ENCODE results near the gene TYW1.
A peak's percentile ranks its signal among the peaks of the same experiment; 100 is the strongest.
"Not testable (repeated sequence)": the region's sequence is repeated elsewhere in the genome, so short reads cannot be mapped to it uniquely, and the experiment has no call there.

TYW1 gene

GRCh38 chr7:66967029-66967428 is 29.6 kb upstream of the TYW1 start:
- Histone ChIP-seq H3K36me3 (ENCODE audit: control insufficient read depth, insufficient read depth, low read length) (no peaks in the 10 kb centered on the region), H3K27me3 (ENCODE audit: control insufficient read depth, insufficient read depth, low read length) (no peaks in the 10 kb centered on the region), H3K4me3 (ENCODE audit: low read length) (no peak overlapping the region), H3K9ac (ENCODE audit: low read length) (no peak overlapping the region), H3K27ac (ENCODE audit: low read depth, low read length) (no peak overlapping the region), H3K4me1 (ENCODE audit: control insufficient read depth, insufficient read depth, low read length) (no peaks in the 10 kb centered on the region)

- H3K4me1 ChIP-seq (ENCODE audit: control insufficient read depth, insufficient read depth, low read length); H3K9ac ChIP-seq (ENCODE audit: low read length); H3K4me3 ChIP-seq (ENCODE audit: low read length); H3K36me3 ChIP-seq (ENCODE audit: control insufficient read depth, insufficient read depth, low read length); H3K27me3 ChIP-seq (ENCODE audit: control insufficient read depth, insufficient read depth, low read length); H3K27ac ChIP-seq (ENCODE audit: low read depth, low read length): not testable (repeated sequence)
Measured at GRCh38 chr7:66969001-66969400, 27.6 kb upstream of the TYW1 start.

- no peak overlapping the region for H3K27ac ChIP-seq (ENCODE audit: low read depth, low read length)
- H3K9ac ChIP-seq (ENCODE audit: low read length) = no peak overlapping the region
- no peaks in the 10 kb centered on the region for H3K36me3 ChIP-seq (ENCODE audit: control insufficient read depth, insufficient read depth, low read length)
- no peak overlapping the region for H3K4me3 ChIP-seq (ENCODE audit: low read length)
- H3K27me3 ChIP-seq (ENCODE audit: control insufficient read depth, insufficient read depth, low read length) = no peaks in the 10 kb centered on the region
- no peaks in the 10 kb centered on the region for H3K4me1 ChIP-seq (ENCODE audit: control insufficient read depth, insufficient read depth, low read length)
Measured at GRCh38 chr7:66970310-66970709, 26.3 kb upstream of the TYW1 start.

GRCh38 chr7:66974986-66975590 is 21.5 kb upstream of the TYW1 start:
- Histone ChIP-seq H3K27me3 (ENCODE audit: control insufficient read depth, insufficient read depth, low read length) (no peaks in the 10 kb centered on the region), H3K4me1 (ENCODE audit: control insufficient read depth, insufficient read depth, low read length) (no peaks in the 10 kb centered on the region), H3K36me3 (ENCODE audit: control insufficient read depth, insufficient read depth, low read length) (no peaks in the 10 kb centered on the region), H3K27ac (ENCODE audit: low read depth, low read length) (no peak overlapping the region), H3K4me3 (ENCODE audit: low read length) (no peak overlapping the region), H3K9ac (ENCODE audit: low read length) (no peak overlapping the region)

GRCh38 chr7:66978312-66978711 is 18.3 kb upstream of the TYW1 start:
- H3K4me3 ChIP-seq (ENCODE audit: low read length); H3K9ac ChIP-seq (ENCODE audit: low read length); H3K4me1 ChIP-seq (ENCODE audit: control insufficient read depth, insufficient read depth, low read length); H3K27me3 ChIP-seq (ENCODE audit: control insufficient read depth, insufficient read depth, low read length); H3K36me3 ChIP-seq (ENCODE audit: control insufficient read depth, insufficient read depth, low read length); H3K27ac ChIP-seq (ENCODE audit: low read depth, low read length): not testable (repeated sequence)

GRCh38 chr7:66979013-66979412 is 17.6 kb upstream of the TYW1 start:
- not testable (repeated sequence) for H3K36me3 ChIP-seq (ENCODE audit: control insufficient read depth, insufficient read depth, low read length); H3K27ac ChIP-seq (ENCODE audit: low read depth, low read length); H3K9ac ChIP-seq (ENCODE audit: low read length); H3K4me3 ChIP-seq (ENCODE audit: low read length); H3K27me3 ChIP-seq (ENCODE audit: control insufficient read depth, insufficient read depth, low read length); H3K4me1 ChIP-seq (ENCODE audit: control insufficient read depth, insufficient read depth, low read length)

GRCh38 chr7:66980336-66980735 is 16.3 kb upstream of the TYW1 start:
- not testable (repeated sequence) for H3K27me3 ChIP-seq (ENCODE audit: control insufficient read depth, insufficient read depth, low read length); H3K9ac ChIP-seq (ENCODE audit: low read length); H3K4me3 ChIP-seq (ENCODE audit: low read length); H3K4me1 ChIP-seq (ENCODE audit: control insufficient read depth, insufficient read depth, low read length); H3K36me3 ChIP-seq (ENCODE audit: control insufficient read depth, insufficient read depth, low read length); H3K27ac ChIP-seq (ENCODE audit: low read depth, low read length)

- not testable (repeated sequence) for H3K4me3 ChIP-seq (ENCODE audit: low read length); H3K27me3 ChIP-seq (ENCODE audit: control insufficient read depth, insufficient read depth, low read length); H3K9ac ChIP-seq (ENCODE audit: low read length); H3K27ac ChIP-seq (ENCODE audit: low read depth, low read length); H3K4me1 ChIP-seq (ENCODE audit: control insufficient read depth, insufficient read depth, low read length); H3K36me3 ChIP-seq (ENCODE audit: control insufficient read depth, insufficient read depth, low read length)
Measured at GRCh38 chr7:66989552-66989951, 7.1 kb upstream of the TYW1 start.

GRCh38 chr7:66994051-66994450 is 2.6 kb upstream of the TYW1 start:
- not testable (repeated sequence) for H3K27me3 ChIP-seq (ENCODE audit: control insufficient read depth, insufficient read depth, low read length); H3K4me1 ChIP-seq (ENCODE audit: control insufficient read depth, insufficient read depth, low read length); H3K9ac ChIP-seq (ENCODE audit: low read length); H3K36me3 ChIP-seq (ENCODE audit: control insufficient read depth, insufficient read depth, low read length)
- Histone ChIP-seq H3K4me3 (ENCODE audit: low read length) (peak overlapping the region; percentile 73), H3K27ac (ENCODE audit: low read depth, low read length) (peak overlapping the region; percentile 99)

GRCh38 chr7:66994691-66995049 is 2.0 kb upstream of the TYW1 start:
- H3K4me1 ChIP-seq (ENCODE audit: control insufficient read depth, insufficient read depth, low read length); H3K36me3 ChIP-seq (ENCODE audit: control insufficient read depth, insufficient read depth, low read length); H3K27me3 ChIP-seq (ENCODE audit: control insufficient read depth, insufficient read depth, low read length): not testable (repeated sequence)
- Histone ChIP-seq H3K4me3 (ENCODE audit: low read length) (peak overlapping the region; percentile 73), H3K9ac (ENCODE audit: low read length) (peak overlapping the region; percentile 98), H3K27ac (ENCODE audit: low read depth, low read length) (peak overlapping the region; percentile 99)

- H3K27me3 ChIP-seq (ENCODE audit: control insufficient read depth, insufficient read depth, low read length); H3K36me3 ChIP-seq (ENCODE audit: control insufficient read depth, insufficient read depth, low read length); H3K4me1 ChIP-seq (ENCODE audit: control insufficient read depth, insufficient read depth, low read length): not testable (repeated sequence)
- H3K9ac ChIP-seq (ENCODE audit: low read length) = peak within 1 kb of the TSS; percentile 98
- peak within 1 kb of the TSS; percentile 99 for H3K27ac ChIP-seq (ENCODE audit: low read depth, low read length)
- peak within 1 kb of the TSS; percentile 73 for H3K4me3 ChIP-seq (ENCODE audit: low read length)
Measured at GRCh38 chr7:66995050-66995776, 1.4 kb upstream of the TYW1 start, which contains the start of gene SBDS. Gene SBDS (minus strand): TSS chr7:66995586. CDS start chr7:66995417, 169 bp downstream.

- H3K4me3 ChIP-seq (ENCODE audit: low read length); H3K27me3 ChIP-seq (ENCODE audit: control insufficient read depth, insufficient read depth, low read length); H3K36me3 ChIP-seq (ENCODE audit: control insufficient read depth, insufficient read depth, low read length); H3K4me1 ChIP-seq (ENCODE audit: control insufficient read depth, insufficient read depth, low read length); H3K27ac ChIP-seq (ENCODE audit: low read depth, low read length); H3K9ac ChIP-seq (ENCODE audit: low read length): not testable (repeated sequence)
Measured at GRCh38 chr7:67000601-67001258, 4.1 kb downstream of the TYW1 start.

- H3K9ac ChIP-seq (ENCODE audit: low read length); H3K4me3 ChIP-seq (ENCODE audit: low read length); H3K36me3 ChIP-seq (ENCODE audit: control insufficient read depth, insufficient read depth, low read length); H3K4me1 ChIP-seq (ENCODE audit: control insufficient read depth, insufficient read depth, low read length); H3K27ac ChIP-seq (ENCODE audit: low read depth, low read length); H3K27me3 ChIP-seq (ENCODE audit: control insufficient read depth, insufficient read depth, low read length): not testable (repeated sequence)
Measured at GRCh38 chr7:67004145-67004544, 7.5 kb downstream of the TYW1 start.

All from rectal smooth muscle tissue (tissue), 1 donor.